Transverse colon (tissue), 3 donors: ENCODE results near the gene MYH15.

ENCODE experiments used
- CTCF ChIP-seq, 5 experiments: fragments of 200-600 bp in 3 of 5; fragments of 450-650 bp in 2 of 5; sonication (generic) in 3 of 5; IDR thresholded peaks; 1 replicate in 2 of 5; 2 replicates in 3 of 5; pipeline ENCODE4 v1.5.1; 2016 to 2017; ENCODE audit warnings: antibody characterized with exemption in 5 of 5, inconsistent platforms in 3 of 5, mild to moderate bottlenecking in 2 of 5, moderate library complexity in 1 of 5
- POLR2A ChIP-seq: fragments of 450-650 bp; IDR thresholded peaks from one replicate; pipeline ENCODE4 v1.6.1; 2016; ENCODE audit warnings: antibody characterized with exemption, mild to moderate bottlenecking, moderate library complexity

DNA sequence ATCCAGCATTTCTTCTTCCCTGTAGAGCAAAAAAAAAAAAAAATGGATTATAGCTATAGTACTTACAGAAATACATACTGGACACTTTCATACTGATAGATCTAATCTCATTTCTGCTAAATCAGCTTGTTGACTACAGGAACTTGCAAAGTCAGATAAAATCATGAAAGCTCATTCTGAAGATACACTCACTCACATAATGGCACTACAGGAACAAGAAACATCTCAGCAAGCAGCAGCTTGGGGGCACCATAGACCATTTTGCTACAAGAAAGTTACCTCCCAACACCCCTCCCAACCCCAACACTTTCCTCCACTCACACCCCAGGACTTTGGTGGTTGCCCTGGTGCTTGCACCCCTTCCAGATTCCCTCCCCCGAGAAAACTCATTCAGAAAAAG is 4.6 kb downstream of the MYH15 start:
- TF ChIP-seq CTCF (IDR thresholded peaks at IDR 0.05) (no peak), POLR2A (no peak)
